PC-9 (cell line): Measurements from ENCODE around the gene MRE11. TPM values are rescaled to one million over a fixed set of nuclear protein-coding genes. Genes with fewer than 3 reads are reported as not detected.

Source experiments
- BruUV-seq: library from RNA; stranded (reverse); fragments of 400-500 nt; replicated peaks from 2 replicates; lab custom pipeline; 2021; lab: Mats Ljungman, UMichigan
- CTCF ChIA-PET: fragments of 300-600 bp; sonication (Branson Sonifier 250); formaldehyde crosslinking; loops from one replicate; lab custom pipeline; 2022; ENCODE audit warnings: antibody characterized with exemption; lab: Charles Lee
- POLR2A ChIA-PET: fragments of 300-600 bp; sonication (Branson Sonifier 250); formaldehyde crosslinking; loops from one replicate; lab custom pipeline; 2022; ENCODE audit warnings: antibody characterized with exemption; ENCODE audit not compliant: unreplicated experiment; lab: Charles Lee
- DNase-seq, 2 experiments: peaks; one replicate each; pipeline versions ENCODE4 v3.0.0 to v3.0.0-alpha.2; 2015 to 2022; ENCODE audit warnings: mixed read lengths in 1 of 2
- H2AFZ ChIP-seq: fragments of 200-600 bp; sonication (generic); 2 replicates; pipeline ENCODE4 v1.8.1; 2017; ENCODE audit warnings: antibody characterized with exemption
- H3F3A ChIP-seq: fragments of 200-600 bp; sonication (generic); 2 replicates; pipeline ENCODE4 v1.8.1; 2017; ENCODE audit warnings: antibody characterized with exemption, mild to moderate bottlenecking, low read depth; ENCODE audit not compliant: insufficient read depth
- H3K27ac ChIP-seq: fragments of 200-600 bp; sonication (generic); 2 replicates; pipeline ENCODE4 v1.6.1; 2016; ENCODE audit warnings: mixed run types
- H3K27me3 ChIP-seq: fragments of 200-600 bp; sonication (generic); 2 replicates; pipeline ENCODE4 v1.6.1; 2016; ENCODE audit warnings: low read depth, mixed run types; ENCODE audit not compliant: insufficient read depth
- H3K36me3 ChIP-seq: fragments of 200-600 bp; sonication (generic); 2 replicates; pipeline ENCODE4 v1.6.1; 2016; ENCODE audit warnings: low read depth, mixed run types
- H3K4me1 ChIP-seq: fragments of 200-600 bp; sonication (generic); replicated peaks from 2 replicates; pipeline ENCODE4 v1.6.1; 2016; ENCODE audit warnings: mixed run types; ENCODE audit not compliant: insufficient read depth
- H3K4me2 ChIP-seq: fragments of 200-600 bp; sonication (generic); 2 replicates; pipeline ENCODE4 v1.6.1; 2017; ENCODE audit warnings: mixed run types
- H3K4me3 ChIP-seq: fragments of 200-600 bp; sonication (generic); 2 replicates; pipeline ENCODE4 v1.6.1; 2016; ENCODE audit warnings: mixed run types
- H3K79me2 ChIP-seq: fragments of 200-600 bp; sonication (generic); 2 replicates; pipeline ENCODE4 v1.6.1; 2017; ENCODE audit warnings: low read depth, mixed run types
- H3K9me2 ChIP-seq: fragments of 200-600 bp; sonication (generic); 2 replicates; pipeline ENCODE4 v1.8.1; 2017; ENCODE audit warnings: mild to moderate bottlenecking; ENCODE audit not compliant: insufficient read depth
- H3K9me3 ChIP-seq: fragments of 200-600 bp; sonication (generic); 2 replicates; pipeline ENCODE4 v1.8.1; 2016; ENCODE audit warnings: low read depth; ENCODE audit not compliant: insufficient read depth
- H4K20me1 ChIP-seq: fragments of 200-600 bp; sonication (generic); 2 replicates; pipeline ENCODE4 v1.8.1; 2017; ENCODE audit not compliant: insufficient read depth
- EZH2 ChIP-seq: fragments of 200-600 bp; sonication (generic); IDR thresholded peaks from 2 replicates; pipeline ENCODE4 v1.8.0; 2017; ENCODE audit warnings: antibody characterized with exemption, low read depth
- intact Hi-C: fragments of 100-400 bp; cut with micrococcal nuclease; formaldehyde crosslinking; loops from one replicate; pipeline ENCODE4 v1.10.0; 2022; ENCODE audit not compliant: unreplicated experiment
- total RNA-seq: library from RNA; stranded (reverse); gene quantifications from 2 replicates; pipeline ENCODE4 v1.2.3, GENCODE V29; 2021
- TF ChIP-seq, protein P1 (sequence below): fragments of 200-600 bp; sonication (generic); conservative IDR thresholded peaks from 2 replicates; pipeline ENCODE4 v1.6.1; 2017; ENCODE audit warnings: mixed run types, antibody characterized with exemption, mild to moderate bottlenecking, moderate library complexity

Gene MRE11
- total RNA-seq, 1 experiment from 2014 or later: 41.1 TPM

DNA sequence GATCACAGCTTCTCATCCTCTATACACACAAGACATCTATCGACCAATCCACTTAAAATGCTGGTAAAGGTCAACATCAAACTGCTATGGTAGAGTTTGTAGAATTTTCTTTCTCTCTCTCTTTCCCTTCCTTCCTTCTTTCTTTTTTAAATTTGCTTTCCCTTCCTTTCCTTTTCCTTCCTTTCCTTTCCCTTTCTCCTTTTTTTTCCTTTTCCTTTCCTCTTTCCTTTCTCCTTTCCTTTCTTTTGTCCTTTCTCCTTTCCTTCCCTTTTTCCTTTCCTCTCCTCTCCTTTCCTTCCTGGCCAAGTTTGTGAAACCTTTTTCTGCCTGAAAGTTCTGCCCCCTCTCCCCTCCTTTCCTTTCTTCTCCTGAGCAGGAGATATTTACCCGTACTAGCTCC lies 21.8 kb upstream of the MRE11 start:
- CTCF ChIA-PET: interaction anchor here (0.6 to 0.8 kb wide), 2 partner anchors 10 to 82 kb away, joined by 3 read pairs; no protein-coding TSS in a partner anchor
- Histone ChIP-seq H3K4me2 (no peak overlapping the region), H3K4me3 (no peak overlapping the region), H3K9me3 (peaks cover 4% of the 10 kb centered on the region; the same call in 1 of the 2 replicates), H3K27me3 (no peaks in the 10 kb centered on the region), H3K79me2 (no peaks in the 10 kb centered on the region), H3F3A (peaks cover 3% of the 10 kb centered on the region; the same call in 1 of the 2 replicates), H3K9me2 (no peaks in the 10 kb centered on the region), H2AFZ (no peak overlapping the region), H3K27ac (no peak overlapping the region), H3K36me3 (no peaks in the 10 kb centered on the region), H4K20me1 (no peaks in the 10 kb centered on the region), H3K4me1 (peaks cover 16% of the 10 kb centered on the region)
- DNase-seq: no peak
- no peak for TF ChIP-seq EZH2
- TF ChIP-seq, protein P1, sequence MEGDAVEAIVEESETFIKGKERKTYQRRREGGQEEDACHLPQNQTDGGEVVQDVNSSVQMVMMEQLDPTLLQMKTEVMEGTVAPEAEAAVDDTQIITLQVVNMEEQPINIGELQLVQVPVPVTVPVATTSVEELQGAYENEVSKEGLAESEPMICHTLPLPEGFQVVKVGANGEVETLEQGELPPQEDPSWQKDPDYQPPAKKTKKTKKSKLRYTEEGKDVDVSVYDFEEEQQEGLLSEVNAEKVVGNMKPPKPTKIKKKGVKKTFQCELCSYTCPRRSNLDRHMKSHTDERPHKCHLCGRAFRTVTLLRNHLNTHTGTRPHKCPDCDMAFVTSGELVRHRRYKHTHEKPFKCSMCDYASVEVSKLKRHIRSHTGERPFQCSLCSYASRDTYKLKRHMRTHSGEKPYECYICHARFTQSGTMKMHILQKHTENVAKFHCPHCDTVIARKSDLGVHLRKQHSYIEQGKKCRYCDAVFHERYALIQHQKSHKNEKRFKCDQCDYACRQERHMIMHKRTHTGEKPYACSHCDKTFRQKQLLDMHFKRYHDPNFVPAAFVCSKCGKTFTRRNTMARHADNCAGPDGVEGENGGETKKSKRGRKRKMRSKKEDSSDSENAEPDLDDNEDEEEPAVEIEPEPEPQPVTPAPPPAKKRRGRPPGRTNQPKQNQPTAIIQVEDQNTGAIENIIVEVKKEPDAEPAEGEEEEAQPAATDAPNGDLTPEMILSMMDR: no peak
- intact Hi-C loops: loop anchor here (10.0 kb wide), 1 partner anchor 369 kb away; no protein-coding TSS in a partner anchor
- POLR2A ChIA-PET: no interaction called here
- BruUV-seq: no TSS peak

DNA sequence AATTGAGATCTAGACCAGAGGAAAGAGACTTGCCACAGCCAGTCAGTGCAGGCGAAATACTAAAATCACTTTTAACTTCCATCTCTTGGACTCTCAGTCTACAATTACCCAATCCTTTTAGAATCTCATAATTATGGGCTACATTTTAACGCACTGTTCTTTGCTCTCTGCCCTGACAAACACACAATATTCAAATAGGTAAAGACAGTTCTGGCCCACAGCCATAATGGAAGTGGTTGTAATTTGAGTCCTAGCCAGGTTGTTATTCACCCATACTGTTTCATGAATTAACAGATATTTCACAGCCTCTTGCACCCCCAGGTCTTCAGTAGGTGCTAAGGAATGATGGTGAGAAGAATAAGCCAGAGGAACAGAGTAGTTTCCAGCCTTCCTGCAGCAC lies 19.4 kb upstream of the MRE11 start:
- Histone ChIP-seq H3F3A (peaks cover 3% of the 10 kb centered on the region; the same call in 1 of the 2 replicates), H4K20me1 (no peaks in the 10 kb centered on the region), H3K27me3 (no peaks in the 10 kb centered on the region), H3K36me3 (no peaks in the 10 kb centered on the region), H2AFZ (no peak overlapping the region), H3K9me3 (peaks cover 4% of the 10 kb centered on the region; the same call in 1 of the 2 replicates), H3K27ac (no peak overlapping the region), H3K4me1 (peaks cover 16% of the 10 kb centered on the region), H3K4me2 (peak overlapping the region; percentile 85), H3K4me3 (peak overlapping the region; percentile 61; the same call in 1 of the 2 replicates), H3K79me2 (no peaks in the 10 kb centered on the region), H3K9me2 (no peaks in the 10 kb centered on the region)
- no TSS peak for BruUV-seq
- intact Hi-C loops: loop anchor here (10.0 kb wide), 1 partner anchor 372 kb away; no protein-coding TSS in a partner anchor
- ChIA-PET POLR2A (no interaction called here), CTCF (interaction anchor here (0.6 to 1.2 kb wide), 2 partner anchors 13 to 76 kb away, joined by 4 read pairs; no protein-coding TSS in a partner anchor)
- DNase-seq: no peak
- TF ChIP-seq EZH2: no peak
- TF ChIP-seq, protein P1: no peak

DNA sequence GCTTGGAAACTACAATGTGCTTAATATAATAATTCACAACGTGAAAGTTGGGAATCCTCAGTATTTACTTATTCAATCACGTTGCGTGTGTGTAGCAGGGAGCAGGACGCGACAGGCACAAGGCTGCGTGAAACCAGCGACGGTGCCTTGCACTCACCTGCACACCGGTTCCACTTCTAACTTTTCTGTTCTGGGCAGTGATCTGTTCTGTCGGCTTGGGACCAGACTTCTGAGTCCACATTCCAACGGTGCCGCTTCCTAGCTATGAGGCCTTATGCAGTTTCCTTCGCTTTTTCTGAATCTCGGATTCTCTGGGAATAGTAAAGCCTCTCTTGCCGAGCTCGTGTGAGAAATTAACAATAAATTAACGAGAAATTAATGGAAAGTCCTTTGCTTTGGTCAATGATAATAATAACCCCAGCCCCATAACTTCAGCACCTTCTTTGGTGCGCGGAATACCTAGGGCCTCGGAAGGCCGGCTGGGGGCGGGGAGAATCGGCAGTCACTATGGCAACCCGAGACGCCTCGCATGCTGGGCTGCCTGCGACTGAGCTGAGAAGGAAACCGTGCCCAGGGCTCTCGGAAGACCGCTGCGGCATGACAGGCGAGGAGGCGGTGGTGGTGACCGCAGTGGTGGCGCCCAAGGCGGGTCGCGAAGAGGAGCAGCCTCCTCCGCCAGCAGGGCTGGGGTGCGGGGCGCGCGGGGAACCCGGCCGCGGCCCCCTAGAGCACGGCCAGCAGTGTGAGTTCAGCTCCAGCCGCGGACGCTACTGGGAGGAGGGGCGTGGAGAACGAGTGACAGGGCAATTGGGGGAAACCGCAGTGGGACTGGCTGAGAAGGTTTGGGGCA lies 18.5 kb upstream of the MRE11 start, which contains the start of gene C11orf97:
C11orf97 (plus strand) TSS at position 530 of the 850 bp plus-strand sequence; CDS start at position 598, 68 bp downstream.
- no peak within 1 kb of the TSS for H3K27ac ChIP-seq
- H3K4me3 ChIP-seq: peak within 1 kb of the TSS; percentile 61

More for the DNA sequence above, 18.5 kb upstream of the MRE11 start, which contains the start of gene C11orf97:
- peaks cover 4% of the 10 kb centered on the region; the same call in 1 of the 2 replicates for H3K9me3 ChIP-seq
- H4K20me1 ChIP-seq: no peaks in the 10 kb centered on the region
- H3K36me3 ChIP-seq: no peaks in the 10 kb centered on the region
- TF ChIP-seq, protein P1: no peak
- TF ChIP-seq EZH2: no peak
- peaks cover 16% of the 10 kb centered on the region for H3K4me1 ChIP-seq
- ChIA-PET CTCF (interaction anchor here (0.6 to 1.2 kb wide), 2 partner anchors 14 to 76 kb away, joined by 4 read pairs; no protein-coding TSS in a partner anchor), POLR2A (no interaction called here)
- H3F3A ChIP-seq: peaks cover 7% of the 10 kb centered on the region
- no peaks in the 10 kb centered on the region for H3K9me2 ChIP-seq
- peak within 1 kb of the TSS; percentile 89 for H2AFZ ChIP-seq
- no peaks in the 10 kb centered on the region for H3K27me3 ChIP-seq
- no TSS peak for BruUV-seq
- no peaks in the 10 kb centered on the region for H3K79me2 ChIP-seq
- H3K4me2 ChIP-seq: peak within 1 kb of the TSS; percentile 85
- peak; percentile 48 to 59 for DNase-seq
- intact Hi-C loops: loop anchor here (10.0 kb wide), 1 partner anchor 373 kb away; no protein-coding TSS in a partner anchor
